ENCODE data around the gene GNA12. TPM values are rescaled to one million over a fixed set of nuclear protein-coding genes. Genes with fewer than 3 reads are reported as not detected.
A peak's percentile ranks its signal among the peaks of the same experiment; 100 is the strongest.

GNA12 gene
- total RNA-seq, 1 donor from 2014 or later: 67.2 TPM

- no peaks in the 10 kb centered on the region for H3K27me3 Mint-ChIP-seq (ENCODE audit: low read depth, unreplicated experiment)
- peak overlapping the region; percentile 38 for H3K27ac Mint-ChIP-seq (ENCODE audit: unreplicated experiment)
- no peaks in the 10 kb centered on the region for H3K9me3 Mint-ChIP-seq (ENCODE audit: unreplicated experiment)
- no peak for TF ChIP-seq CTCF (IDR thresholded peaks at IDR 0.05; ENCODE audit: insufficient read depth, low read depth, low read length)
- no peak for TF ChIP-seq EZH2 (IDR thresholded peaks at IDR 0.05; ENCODE audit: insufficient read depth, low read length)
- peak; percentile 4 for DNase-seq (ENCODE audit: low read depth)
- no peak overlapping the region for H3K4me3 Mint-ChIP-seq (ENCODE audit: unreplicated experiment)
- no peak overlapping the region for H3K4me2 ChIP-seq (ENCODE audit: low read length)
- peaks cover 75% of the 10 kb centered on the region for H3K79me2 ChIP-seq (ENCODE audit: insufficient read depth, low read length)
- no peaks in the 10 kb centered on the region for H3K36me3 ChIP-seq (ENCODE audit: insufficient read depth, low read length)
- H3K4me3 ChIP-seq (ENCODE audit: insufficient read depth, low read depth, low read length): no peak overlapping the region
- H3K9ac ChIP-seq (ENCODE audit: low read length): no peak overlapping the region
- peaks cover 65% of the 10 kb centered on the region for H3K4me1 Mint-ChIP-seq (ENCODE audit: low read depth, unreplicated experiment)
- H3K27ac ChIP-seq (ENCODE audit: low read depth, low read length): peak overlapping the region; percentile 91
- peaks cover 8% of the 10 kb centered on the region for H3K36me3 Mint-ChIP-seq (ENCODE audit: low read depth, unreplicated experiment)
- H3K4me1 ChIP-seq (ENCODE audit: insufficient read depth, low read length): peaks cover 59% of the 10 kb centered on the region
- H3K27me3 ChIP-seq (ENCODE audit: insufficient read depth, low read length): no peaks in the 10 kb centered on the region
- H4K20me1 ChIP-seq (ENCODE audit: insufficient read depth, low read length): peaks cover 20% of the 10 kb centered on the region
- FAIRE-seq: no peak
- no peak overlapping the region for H2AFZ ChIP-seq (ENCODE audit: low read depth, low read length)
- no peaks in the 10 kb centered on the region for H3K9me3 ChIP-seq (ENCODE audit: insufficient read depth, low read depth, low read length)
Observed at GRCh38 chr7:2819161-2819953, 24.8 kb downstream of the GNA12 start.

- Histone ChIP-seq H3K4me1 (ENCODE audit: insufficient read depth, low read length) (peaks cover 53% of the 10 kb centered on the region), H3K4me2 (ENCODE audit: low read length) (no peak overlapping the region), H3K9ac (ENCODE audit: low read length) (no peak overlapping the region), H3K4me3 (ENCODE audit: insufficient read depth, low read depth, low read length) (no peak overlapping the region), H4K20me1 (ENCODE audit: insufficient read depth, low read length) (peaks cover 22% of the 10 kb centered on the region), H3K27ac (ENCODE audit: low read depth, low read length) (no peak overlapping the region), H3K36me3 (ENCODE audit: insufficient read depth, low read length) (no peaks in the 10 kb centered on the region), H2AFZ (ENCODE audit: low read depth, low read length) (no peak overlapping the region), H3K27me3 (ENCODE audit: insufficient read depth, low read length) (no peaks in the 10 kb centered on the region), H3K79me2 (ENCODE audit: insufficient read depth, low read length) (peaks cover 75% of the 10 kb centered on the region), H3K9me3 (ENCODE audit: insufficient read depth, low read depth, low read length) (no peaks in the 10 kb centered on the region)
- DNase-seq (ENCODE audit: low read depth) (no peak), FAIRE-seq (no peak)
- Mint-ChIP-seq H3K36me3 (ENCODE audit: low read depth, unreplicated experiment) (peaks cover 13% of the 10 kb centered on the region), H3K27me3 (ENCODE audit: low read depth, unreplicated experiment) (no peaks in the 10 kb centered on the region), H3K4me1 (ENCODE audit: low read depth, unreplicated experiment) (peaks cover 59% of the 10 kb centered on the region), H3K4me3 (ENCODE audit: unreplicated experiment) (no peak overlapping the region), H3K9me3 (ENCODE audit: unreplicated experiment) (no peaks in the 10 kb centered on the region), H3K27ac (ENCODE audit: unreplicated experiment) (peak overlapping the region; percentile 11)
- no peak for TF ChIP-seq CTCF (IDR thresholded peaks at IDR 0.05; ENCODE audit: insufficient read depth, low read depth, low read length)
- no peak for TF ChIP-seq EZH2 (IDR thresholded peaks at IDR 0.05; ENCODE audit: insufficient read depth, low read length)
Observed at GRCh38 chr7:2818653-2819052, 25.5 kb downstream of the GNA12 start.

- H3K79me2 ChIP-seq (ENCODE audit: insufficient read depth, low read length): peaks cover 75% of the 10 kb centered on the region
- Mint-ChIP-seq H3K36me3 (ENCODE audit: low read depth, unreplicated experiment) (peaks cover 18% of the 10 kb centered on the region), H3K9me3 (ENCODE audit: unreplicated experiment) (no peaks in the 10 kb centered on the region), H3K27me3 (ENCODE audit: low read depth, unreplicated experiment) (no peaks in the 10 kb centered on the region), H3K4me1 (ENCODE audit: low read depth, unreplicated experiment) (peaks cover 60% of the 10 kb centered on the region), H3K27ac (ENCODE audit: unreplicated experiment) (no peak overlapping the region), H3K4me3 (ENCODE audit: unreplicated experiment) (no peak overlapping the region)
- H3K36me3 ChIP-seq (ENCODE audit: insufficient read depth, low read length): no peaks in the 10 kb centered on the region
- no peak for FAIRE-seq
- H2AFZ ChIP-seq (ENCODE audit: low read depth, low read length): no peak overlapping the region
- no peak for DNase-seq (ENCODE audit: low read depth)
- TF ChIP-seq CTCF (IDR thresholded peaks at IDR 0.05; ENCODE audit: insufficient read depth, low read depth, low read length) (no peak), EZH2 (IDR thresholded peaks at IDR 0.05; ENCODE audit: insufficient read depth, low read length) (no peak)
- no peak overlapping the region for H3K4me3 ChIP-seq (ENCODE audit: insufficient read depth, low read depth, low read length)
- no peaks in the 10 kb centered on the region for H3K9me3 ChIP-seq (ENCODE audit: insufficient read depth, low read depth, low read length)
- no peak overlapping the region for H3K9ac ChIP-seq (ENCODE audit: low read length)
- no peak overlapping the region for H3K27ac ChIP-seq (ENCODE audit: low read depth, low read length)
- no peak overlapping the region for H3K4me2 ChIP-seq (ENCODE audit: low read length)
- H3K27me3 ChIP-seq (ENCODE audit: insufficient read depth, low read length): no peaks in the 10 kb centered on the region
- peaks cover 27% of the 10 kb centered on the region for H4K20me1 ChIP-seq (ENCODE audit: insufficient read depth, low read length)
- H3K4me1 ChIP-seq (ENCODE audit: insufficient read depth, low read length): peaks cover 48% of the 10 kb centered on the region
Observed at GRCh38 chr7:2818121-2818520, 26.0 kb downstream of the GNA12 start.
